OCI-LY3 (cell line): ENCODE results near the gene CLCN5.

ENCODE experiments used
- H2AFZ ChIP-seq: fragments of 200-600, 300-600 bp; shearing (Covaris generic); 2 replicates; pipeline ENCODE4 v1.6.0; 2014; ENCODE audit warnings: antibody characterized with exemption, low read depth, low read length
- H3K27ac ChIP-seq: fragments of 200-600, 300-600 bp; sonication (generic); 2 replicates; pipeline ENCODE4 v1.5.1; 2014; ENCODE audit warnings: mild to moderate bottlenecking, low read length, moderate library complexity, mixed read lengths
- H3K27me3 ChIP-seq: fragments of 200-600, 300-600 bp; sonication (generic); 2 replicates; pipeline ENCODE4 v1.6.1; 2014; ENCODE audit warnings: low read depth, low read length, mixed read lengths
- H3K36me3 ChIP-seq: fragments of 200-600, 300-600 bp; sonication (generic); replicated peaks from 2 replicates; pipeline ENCODE3; 2014; ENCODE audit warnings: low read depth, low read length, mixed read lengths
- H3K4me1 ChIP-seq: fragments of 300-600, 200-600 bp; sonication (generic); 2 replicates; pipeline ENCODE4 v1.6.1; 2014; ENCODE audit warnings: low read length, mixed read lengths
- H3K4me2 ChIP-seq: fragments of 200-600, 300-600 bp; sonication (generic); 2 replicates; pipeline ENCODE4 v1.6.1; 2014; ENCODE audit warnings: low read length, mixed read lengths
- H3K4me3 ChIP-seq: fragments of 300-600, 200-600 bp; sonication (generic); 2 replicates; pipeline ENCODE4 v1.5.1; 2014; ENCODE audit warnings: antibody characterized with exemption, mild to moderate bottlenecking, low read length, moderate library complexity
- H3K79me2 ChIP-seq: fragments of 300-600, 200-600 bp; shearing (Covaris generic); 2 replicates; pipeline ENCODE4 v1.6.1; 2014; ENCODE audit warnings: mild to moderate bottlenecking, low read length, mixed read lengths
- H3K9ac ChIP-seq: fragments of 300-600, 200-600 bp; shearing (Covaris generic); 2 replicates; pipeline ENCODE4 v1.6.0; 2014; ENCODE audit warnings: mild to moderate bottlenecking, low read length, moderate library complexity
- H3K9me3 ChIP-seq: fragments of 200-600, 300-600 bp; shearing (Covaris generic); 2 replicates; pipeline ENCODE4 v1.6.1; 2014; ENCODE audit warnings: low read length, mixed read lengths; ENCODE audit not compliant: insufficient read depth
- H4K20me1 ChIP-seq: fragments of 200-600, 300-600 bp; sonication (generic); 2 replicates; pipeline ENCODE4 v1.6.1; 2016; ENCODE audit warnings: low read length, mixed read lengths; ENCODE audit not compliant: insufficient read depth
- CTCF ChIP-seq: fragments of 200-600, 300-600 bp; sonication (generic); IDR thresholded peaks from 2 replicates; pipeline ENCODE4 v1.5.1; 2014; ENCODE audit warnings: antibody characterized with exemption, low read length, low read depth
- EZH2phosphoT487 ChIP-seq: fragments of 200-600 bp; shearing (Covaris generic); IDR thresholded peaks from 2 replicates; pipeline ENCODE4 v1.6.1; 2018; ENCODE audit warnings: antibody characterized with exemption, mixed run types, low read depth

The CLCN5 gene

GRCh38 chrX:49958727-49959485, 36.5 kb downstream of the CLCN5 start:
- Histone ChIP-seq H3K9me3 (no peaks in the 10 kb centered on the region), H3K27me3 (no peaks in the 10 kb centered on the region)

GRCh38 chrX:49959602-49960001, 37.2 kb downstream of the CLCN5 start:
- Histone ChIP-seq H3K79me2 (no peaks in the 10 kb centered on the region), H4K20me1 (no peaks in the 10 kb centered on the region), H3K27me3 (no peaks in the 10 kb centered on the region), H3K36me3 (no peaks in the 10 kb centered on the region), H3K9ac (no peak overlapping the region), H3K9me3 (no peaks in the 10 kb centered on the region), H3K27ac (no peak overlapping the region), H2AFZ (no peak overlapping the region), H3K4me1 (peaks cover 17% of the 10 kb centered on the region), H3K4me2 (no peak overlapping the region), H3K4me3 (no peak overlapping the region)
- TF ChIP-seq EZH2phosphoT487 (no peak), CTCF (no peak)

More at GRCh38 chrX:49958727-49959485, 36.5 kb downstream of the CLCN5 start:
- no peak overlapping the region for H3K4me3 ChIP-seq
- H3K4me1 ChIP-seq: peaks cover 17% of the 10 kb centered on the region
- no peak overlapping the region for H3K9ac ChIP-seq
- H3K79me2 ChIP-seq: no peaks in the 10 kb centered on the region
- H3K27ac ChIP-seq: peak overlapping the region; percentile 21; the same call in 1 of the 2 replicates
- H4K20me1 ChIP-seq: no peaks in the 10 kb centered on the region
- no peak overlapping the region for H2AFZ ChIP-seq
- H3K4me2 ChIP-seq: peak overlapping the region; percentile 32
- H3K36me3 ChIP-seq: no peaks in the 10 kb centered on the region
- no peak for TF ChIP-seq EZH2phosphoT487
- no peak for TF ChIP-seq CTCF

- TF ChIP-seq CTCF: no peak
- TF ChIP-seq EZH2phosphoT487: no peak
- Histone ChIP-seq H4K20me1 (no peaks in the 10 kb centered on the region), H3K4me3 (no peak overlapping the region), H3K9ac (no peak overlapping the region), H3K27me3 (no peaks in the 10 kb centered on the region), H3K4me1 (peaks cover 17% of the 10 kb centered on the region), H3K36me3 (no peaks in the 10 kb centered on the region), H2AFZ (no peak overlapping the region), H3K79me2 (no peaks in the 10 kb centered on the region), H3K9me3 (no peaks in the 10 kb centered on the region), H3K4me2 (no peak overlapping the region), H3K27ac (no peak overlapping the region)
Observed at GRCh38 chrX:49960061-49960460, 37.7 kb downstream of the CLCN5 start.

GRCh38 chrX:49970674-49971073, 48.3 kb downstream of the CLCN5 start:
- no peaks in the 10 kb centered on the region for H3K4me1 ChIP-seq
- H2AFZ ChIP-seq: no peak overlapping the region
- H3K9me3 ChIP-seq: no peaks in the 10 kb centered on the region
- H3K27me3 ChIP-seq: no peaks in the 10 kb centered on the region
- no peak overlapping the region for H3K4me3 ChIP-seq
- H3K36me3 ChIP-seq: no peaks in the 10 kb centered on the region
- no peak overlapping the region for H3K9ac ChIP-seq
- H4K20me1 ChIP-seq: no peaks in the 10 kb centered on the region
- no peak for TF ChIP-seq EZH2phosphoT487
- no peak for TF ChIP-seq CTCF
- H3K79me2 ChIP-seq: no peaks in the 10 kb centered on the region
- no peak overlapping the region for H3K27ac ChIP-seq
- no peak overlapping the region for H3K4me2 ChIP-seq
